Upper lobe of right lung (tissue), 1 donor: ENCODE measurements around the gene SKIC8. TPM values are rescaled to one million over a fixed set of nuclear protein-coding genes. Genes with fewer than 3 reads are reported as not detected.
A peak's percentile ranks its signal among the peaks of the same experiment; 100 is the strongest.

Experiments
- ATAC-seq: fragments of 200-7000 bp; cut with Tn5 transposase; one replicate; pipeline ENCODE4 v1.9.1; 2020; ENCODE audit warnings: mild to moderate bottlenecking, moderate library complexity
- DNase-seq: peaks from one replicate; pipeline ENCODE4 v3.0.0-alpha.2; 2020
- H3K27ac ChIP-seq: fragments of 200-600 bp; one replicate; pipeline ENCODE4 v1.8.0; 2022
- H3K27me3 ChIP-seq: fragments of 200-600 bp; one replicate; pipeline ENCODE4 v1.8.0; 2022; ENCODE audit warnings: mild to moderate bottlenecking
- H3K36me3 ChIP-seq: fragments of 200-600 bp; one replicate; pipeline ENCODE4 v1.8.0; 2022
- H3K4me1 ChIP-seq: fragments of 200-600 bp; one replicate; pipeline ENCODE4 v1.8.0; 2022
- H3K4me3 ChIP-seq: fragments of 200-600 bp; one replicate; pipeline ENCODE4 v1.8.0; 2022; ENCODE audit warnings: mild to moderate bottlenecking
- H3K9me3 ChIP-seq: fragments of 200-600 bp; one replicate; pipeline ENCODE4 v1.8.0; 2022
- CTCF ChIP-seq: fragments of 200-600 bp; IDR thresholded peaks from one replicate; pipeline ENCODE4 v1.8.0; 2022; ENCODE audit warnings: antibody characterized with exemption
- intact Hi-C: fragments of 100-400 bp; cut with DNase I; formaldehyde crosslinking; loops from one replicate; pipeline ENCODE4 v1.11.0; 2022
- total RNA-seq: library from RNA; stranded (reverse); fragmentation: NEBNext Ultra II Directional; extraction: Animal tissue kit (Norgen Biotek cat#: 25700); gene quantifications from one replicate; pipeline ENCODE4 v1.2.1, GENCODE V29; 2021
- donor health status: DM: no; HTN: yes; CAD: no; lungs with severe emphysema.

The SKIC8 gene
- total RNA-seq, 1 donor from 2014 or later, result 37.9 TPM

- intact Hi-C loops, result no loop called here
- H3K4me3 ChIP-seq, result no peak overlapping the region
- no peak for TF ChIP-seq CTCF
- H3K27me3 ChIP-seq, result peaks cover 22% of the 10 kb centered on the region
- ATAC-seq, result no peak
- no peaks in the 10 kb centered on the region for H3K36me3 ChIP-seq
- DNase-seq, result no peak
- H3K27ac ChIP-seq, result no peak overlapping the region
- no peaks in the 10 kb centered on the region for H3K9me3 ChIP-seq
- peaks cover 10% of the 10 kb centered on the region for H3K4me1 ChIP-seq
These were observed 2.4 kb upstream of the SKIC8 start for GRCh38 chr15:78301828-78302227.

- H3K27ac ChIP-seq, result no peak overlapping the region
- intact Hi-C loops, result no loop called here
These were observed 1.9 kb upstream of the SKIC8 start for GRCh38 chr15:78301326-78301725.

GRCh38 chr15:78292219-78292618 is 7.2 kb downstream of the SKIC8 start:
- no peaks in the 10 kb centered on the region for H3K9me3 ChIP-seq
- H3K36me3 ChIP-seq, result peaks cover 66% of the 10 kb centered on the region
- H3K4me1 ChIP-seq, result peaks cover 4% of the 10 kb centered on the region
- DNase-seq (no peak), ATAC-seq (no peak)
- H3K4me3 ChIP-seq, result no peak overlapping the region
- no peak overlapping the region for H3K27ac ChIP-seq
- TF ChIP-seq CTCF, result no peak
- intact Hi-C loops, result no loop called here
- H3K27me3 ChIP-seq, result no peaks in the 10 kb centered on the region

More at GRCh38 chr15:78301326-78301725, 1.9 kb upstream of the SKIC8 start:
- H3K4me1 ChIP-seq, result peaks cover 10% of the 10 kb centered on the region
- no peak overlapping the region for H3K4me3 ChIP-seq
- ATAC-seq (no peak), DNase-seq (no peak)
- H3K9me3 ChIP-seq, result no peaks in the 10 kb centered on the region
- no peak for TF ChIP-seq CTCF
- no peaks in the 10 kb centered on the region for H3K36me3 ChIP-seq
- peaks cover 22% of the 10 kb centered on the region for H3K27me3 ChIP-seq

GRCh38 chr15:78291698-78292097 is 7.7 kb downstream of the SKIC8 start:
- TF ChIP-seq CTCF, result no peak
- Histone ChIP-seq H3K4me3 (no peak overlapping the region), H3K9me3 (no peaks in the 10 kb centered on the region), H3K27me3 (no peaks in the 10 kb centered on the region), H3K4me1 (peaks cover 4% of the 10 kb centered on the region), H3K36me3 (peaks cover 71% of the 10 kb centered on the region), H3K27ac (no peak overlapping the region)
- intact Hi-C loops, result no loop called here
- ATAC-seq (no peak), DNase-seq (no peak)

- Histone ChIP-seq H3K36me3 (peaks cover 78% of the 10 kb centered on the region), H3K4me3 (no peak overlapping the region), H3K27me3 (no peaks in the 10 kb centered on the region), H3K9me3 (no peaks in the 10 kb centered on the region), H3K4me1 (peaks cover 4% of the 10 kb centered on the region), H3K27ac (no peak overlapping the region)
- no peak for DNase-seq
- intact Hi-C loops, result no loop called here
- TF ChIP-seq CTCF, result no peak
- ATAC-seq, result no peak
These were observed 8.4 kb downstream of the SKIC8 start for GRCh38 chr15:78291052-78291451.

GRCh38 chr15:78290222-78290621 is 9.2 kb downstream of the SKIC8 start:
- Histone ChIP-seq H3K4me1 (peaks cover 4% of the 10 kb centered on the region), H3K4me3 (no peak overlapping the region), H3K36me3 (peaks cover 86% of the 10 kb centered on the region), H3K9me3 (no peaks in the 10 kb centered on the region), H3K27ac (no peak overlapping the region), H3K27me3 (no peaks in the 10 kb centered on the region)
- ATAC-seq, result peak; percentile 66
- no peak for TF ChIP-seq CTCF
- intact Hi-C loops, result no loop called here
- no peak for DNase-seq
